HUDEP-2 (cell line): ENCODE results near the gene PAAF1.
"Not testable (repeated sequence)": the region's sequence is repeated elsewhere in the genome, so short reads cannot be mapped to it uniquely, and the experiment has no call there.

Source experiments
- DNase-seq, 76 experiments: peaks; one replicate each; lab custom pipeline; 2025; ENCODE audit not compliant: unreplicated experiment in 76 of 76; lab: John Stamatoyannopoulos, UW

PAAF1 gene

DNA sequence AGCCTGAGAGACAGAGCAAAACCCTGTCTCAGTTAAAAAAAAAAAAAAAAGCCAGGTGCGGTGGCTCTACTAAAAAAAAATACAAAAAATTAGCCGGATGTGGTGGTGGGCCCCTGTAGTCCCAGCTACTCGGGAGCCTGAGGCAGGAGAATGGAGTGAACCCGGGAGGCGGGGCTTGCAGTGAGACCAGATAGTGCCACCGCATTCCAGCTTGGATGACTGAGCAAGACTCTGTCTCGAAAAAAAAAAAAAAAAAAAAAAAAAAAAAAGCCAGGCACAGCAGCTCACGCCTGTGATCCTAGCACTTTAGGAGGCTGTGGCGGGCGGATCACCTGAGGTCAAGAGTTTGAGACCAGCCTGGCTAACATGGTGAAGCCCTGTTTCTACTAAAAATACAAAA, 3.6 kb downstream of the PAAF1 start:
- peak in 12 of 76 experiments; percentile 1 to 22 (median 8) for DNase-seq

DNA sequence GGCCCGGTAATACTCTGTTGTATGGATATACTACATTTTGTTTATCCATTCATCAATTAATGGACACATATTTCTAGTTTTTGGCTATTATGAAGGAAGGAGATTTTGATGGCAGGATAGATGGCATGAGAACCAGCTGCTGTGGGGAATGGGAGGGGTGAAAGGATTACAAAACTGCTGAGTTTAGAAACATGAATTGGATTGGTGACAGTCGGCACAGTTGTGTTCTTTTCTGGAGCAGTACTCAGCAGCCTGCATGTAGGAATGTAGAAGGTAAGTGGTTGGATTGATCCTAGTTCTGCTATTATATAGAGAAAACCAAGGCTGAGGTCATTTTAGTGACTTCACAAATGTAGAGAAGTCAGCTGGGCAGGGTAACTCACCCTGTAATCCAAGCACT, 7.1 kb downstream of the PAAF1 start:
- DNase-seq, result no peak

DNA sequence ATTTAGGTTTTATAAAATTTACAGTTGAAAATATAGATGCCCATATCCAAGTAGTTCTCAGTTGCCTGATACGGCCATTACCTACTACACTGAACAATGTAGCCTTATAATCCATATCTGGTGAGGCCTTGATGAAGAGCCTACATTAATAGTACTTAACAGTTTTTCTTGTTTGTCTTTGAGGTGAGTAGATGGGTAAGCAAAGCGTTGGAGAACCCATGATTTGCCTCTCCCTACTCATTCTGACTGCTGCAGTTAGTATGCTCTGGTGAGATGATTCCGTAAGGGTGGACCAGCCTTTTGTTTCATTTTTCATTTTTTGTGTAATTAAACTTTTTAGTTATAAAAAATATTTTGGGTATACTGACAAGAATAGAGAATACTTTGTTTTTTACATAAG, 11.4 kb downstream of the PAAF1 start:
- no peak for DNase-seq

DNA sequence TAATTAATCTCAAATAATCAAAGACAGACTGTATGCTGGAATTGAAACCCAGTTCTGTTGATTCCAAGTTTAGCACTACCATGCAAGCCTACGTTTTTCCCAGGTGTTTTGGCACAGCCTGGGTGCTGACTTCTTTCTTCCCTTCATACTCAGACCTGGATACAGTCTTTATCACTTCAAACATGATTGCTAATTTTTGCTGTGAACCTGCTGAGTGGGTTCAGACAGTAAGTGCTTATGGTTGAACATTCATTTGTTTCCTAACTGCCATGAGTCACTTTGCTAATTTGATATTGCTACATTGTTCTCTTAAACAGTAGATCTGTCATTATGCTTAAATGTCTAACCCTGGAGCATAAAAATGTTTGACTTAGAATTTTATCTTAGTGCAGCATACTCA, 12.2 kb downstream of the PAAF1 start:
- no peak for DNase-seq

DNA sequence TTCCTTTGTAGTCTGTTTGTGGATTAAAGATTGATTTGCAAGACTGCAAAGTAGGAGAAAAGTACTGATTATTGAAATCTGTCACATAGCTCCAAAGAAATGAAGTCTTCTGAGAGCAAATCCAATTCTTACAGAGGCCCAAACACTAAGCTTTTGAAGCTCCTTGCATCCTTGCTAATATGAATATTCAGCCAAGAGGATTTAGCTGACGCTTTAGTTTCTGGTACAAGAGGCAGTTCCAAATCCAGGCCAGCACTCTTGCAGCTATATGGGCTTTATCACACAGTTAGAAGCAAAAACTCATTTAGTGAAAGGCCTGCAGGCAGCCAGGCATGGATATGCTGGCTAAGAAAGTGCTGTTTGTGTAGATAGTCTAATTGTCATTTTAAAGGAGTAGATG, 12.7 kb downstream of the PAAF1 start:
- DNase-seq, result no peak

DNA sequence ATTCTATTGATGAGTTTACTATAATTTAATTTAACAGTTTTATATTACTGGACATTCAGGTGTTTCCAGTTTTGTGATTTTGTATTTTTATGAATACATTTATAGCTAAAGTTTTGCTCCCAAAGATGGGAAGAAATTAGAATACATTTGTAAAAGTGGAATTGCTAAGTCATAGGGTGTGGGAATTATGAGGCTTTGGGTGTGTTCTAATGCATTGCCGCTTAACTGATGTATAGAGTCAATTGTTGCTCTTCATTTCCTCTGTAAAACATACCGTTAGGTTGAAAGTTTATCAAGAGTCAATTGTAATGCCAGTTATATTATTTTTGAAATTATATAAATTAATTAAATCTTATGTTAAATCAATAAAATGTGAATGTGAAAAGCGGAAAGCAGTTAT, 16.2 kb downstream of the PAAF1 start:
- no peak for DNase-seq

DNA sequence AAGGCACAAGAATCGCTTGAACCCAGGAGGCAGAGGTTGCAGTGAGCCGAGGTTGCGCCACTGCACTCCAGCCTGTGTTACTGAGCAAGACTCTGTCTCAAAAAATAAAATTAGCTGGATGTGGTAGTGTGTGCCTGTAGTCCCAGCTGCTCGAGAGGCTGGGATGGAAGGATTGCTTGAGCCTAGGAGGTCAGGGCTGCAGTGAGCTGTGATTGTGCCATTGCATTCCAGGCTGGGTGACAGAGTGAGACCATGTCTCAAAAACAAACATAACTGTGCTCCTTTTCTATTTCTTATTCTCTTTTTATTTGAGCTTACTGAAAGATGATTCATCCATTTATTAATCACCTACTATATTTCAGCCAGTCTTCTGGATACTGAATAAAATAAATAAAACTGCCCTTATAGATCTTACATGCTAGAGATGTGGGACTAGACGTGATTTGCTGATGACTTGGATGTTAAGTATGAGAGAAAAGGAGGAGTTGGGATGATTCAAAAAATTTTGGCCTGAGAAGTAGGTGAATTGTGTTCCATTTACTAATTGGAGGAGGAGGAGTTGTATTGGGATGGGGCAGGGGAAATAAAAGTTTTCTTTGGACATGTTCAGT, 18.0 kb downstream of the PAAF1 start:
- DNase-seq, result no peak

DNA sequence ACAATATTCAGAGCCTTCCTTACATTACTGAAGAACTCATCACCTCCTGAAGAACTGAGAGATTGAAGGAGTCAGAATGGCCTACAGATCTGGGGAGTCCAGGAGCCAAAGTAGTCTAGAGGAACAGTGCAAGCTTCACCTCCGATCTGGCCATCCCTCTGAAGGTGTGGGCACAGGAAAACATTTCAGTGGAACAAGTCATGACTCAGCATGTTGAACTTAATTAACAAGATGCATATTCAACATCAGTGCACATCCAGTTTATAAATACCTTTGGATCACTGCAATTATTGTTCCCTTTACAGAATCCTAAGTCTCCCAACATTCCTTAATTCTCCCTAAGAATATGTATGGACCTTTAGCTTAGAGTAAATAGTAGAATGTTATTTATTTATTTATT, 25.5 kb downstream of the PAAF1 start:
- no peak for DNase-seq

DNA sequence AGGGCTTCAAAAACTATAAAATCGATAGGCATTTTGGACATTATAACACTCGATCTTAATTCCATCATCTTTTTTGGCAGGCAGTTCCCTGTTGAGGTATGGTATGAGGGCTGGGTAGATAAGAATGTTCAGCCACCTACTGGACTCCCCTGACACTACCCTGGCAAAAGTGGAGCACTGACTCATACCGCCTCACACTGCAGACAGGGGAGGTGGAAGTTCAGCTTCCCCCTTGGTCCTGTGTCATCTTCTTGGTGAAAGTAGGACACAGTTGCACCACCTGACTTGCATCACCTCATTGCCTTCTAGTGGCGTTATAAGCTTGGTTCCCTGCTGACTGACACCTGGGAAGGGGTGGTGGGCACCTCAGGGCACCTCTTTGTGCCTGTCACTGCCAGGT, 30.4 kb downstream of the PAAF1 start:
- DNase-seq, result peak in 69 of 76 experiments; percentile 2 to 77 (median 44)

DNA sequence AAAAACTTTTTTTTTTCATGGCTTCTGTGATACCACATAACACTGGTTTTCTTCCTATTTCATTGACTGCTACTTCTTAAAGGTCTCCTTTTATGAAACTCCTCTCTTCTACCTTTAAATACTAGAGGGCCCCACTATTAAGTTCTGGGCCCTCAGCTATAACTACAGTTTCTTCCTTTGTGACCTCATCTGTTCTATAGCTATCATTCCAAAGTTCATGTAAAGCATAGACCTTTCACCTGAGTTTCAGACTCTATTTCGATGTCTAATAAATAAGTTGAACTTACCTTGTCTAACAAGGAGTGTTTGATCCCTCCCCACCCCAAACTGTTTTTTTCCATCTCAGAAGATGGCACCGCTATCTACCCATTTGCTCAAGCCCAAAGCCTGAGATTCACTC, 35.2 kb downstream of the PAAF1 start:
- DNase-seq, result no peak

DNA sequence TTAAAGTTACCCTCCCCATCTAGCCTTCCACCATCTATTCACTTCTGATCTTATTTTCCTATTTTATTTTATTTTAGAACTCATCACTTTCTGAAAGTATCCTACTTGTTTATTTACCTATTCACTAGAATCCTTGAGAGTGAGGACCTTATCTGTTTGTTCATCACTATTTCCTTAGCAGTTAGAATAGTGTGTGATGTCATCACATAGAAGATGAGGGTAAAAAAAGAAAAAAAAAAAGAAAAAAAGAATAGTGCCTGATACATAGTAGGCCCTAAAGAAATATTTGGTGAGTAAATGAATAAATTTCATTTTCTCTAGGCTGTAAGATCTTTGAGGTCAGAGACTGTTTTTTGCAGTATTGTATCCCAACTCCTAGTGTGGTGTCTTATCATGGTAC, 36.7 kb downstream of the PAAF1 start:
- DNase-seq, result no peak

- peak in 13 of 76 experiments; percentile 1 to 19 (median 8) for DNase-seq
These were observed 37.5 kb downstream of the PAAF1 start for GRCh38 chr11:73914284-73914683.

DNA sequence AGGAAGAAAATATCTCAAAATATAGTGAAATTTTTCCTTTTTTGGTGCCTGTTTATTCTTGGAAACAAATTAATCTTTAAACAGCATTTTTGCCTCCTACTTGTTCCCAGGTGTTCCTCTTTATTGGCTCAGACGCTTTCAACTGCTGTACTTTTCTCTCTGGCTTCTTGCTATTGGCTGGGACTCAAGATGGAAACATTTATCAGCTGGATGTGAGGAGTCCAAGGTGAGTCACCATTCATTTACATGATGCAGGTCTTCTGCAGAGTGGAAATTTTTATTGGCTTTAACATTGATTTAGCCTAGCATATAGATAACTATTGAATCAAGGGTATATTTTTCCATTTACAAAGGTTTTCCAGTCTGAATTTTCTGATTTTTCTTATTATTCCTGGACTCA, 39.6 kb downstream of the PAAF1 start:
- DNase-seq, result peak in 1 of 76 experiments; percentile 1

DNA sequence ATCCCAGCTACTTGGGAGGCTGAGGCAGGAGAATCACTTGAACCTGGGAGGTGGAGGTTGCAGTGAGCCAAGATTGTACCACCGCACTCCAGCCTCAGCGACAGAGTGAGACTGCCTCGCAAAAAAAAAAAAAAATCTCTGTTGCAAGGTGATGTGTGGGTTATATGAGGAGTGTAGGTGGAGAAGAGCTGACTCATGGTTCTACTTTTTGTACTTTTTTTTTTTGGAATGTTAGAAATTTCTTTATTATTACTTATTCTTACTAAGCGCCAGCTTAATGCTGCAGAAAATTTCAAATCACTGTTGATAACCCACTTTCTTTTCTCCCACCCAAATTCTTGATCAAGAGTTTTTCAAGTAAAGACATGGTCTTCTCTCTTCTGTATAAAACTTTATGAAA, 44.4 kb downstream of the PAAF1 start:
- DNase-seq, result no peak

- DNase-seq, result no peak
These were observed 52.6 kb downstream of the PAAF1 start for GRCh38 chr11:73929388-73929787.

DNA sequence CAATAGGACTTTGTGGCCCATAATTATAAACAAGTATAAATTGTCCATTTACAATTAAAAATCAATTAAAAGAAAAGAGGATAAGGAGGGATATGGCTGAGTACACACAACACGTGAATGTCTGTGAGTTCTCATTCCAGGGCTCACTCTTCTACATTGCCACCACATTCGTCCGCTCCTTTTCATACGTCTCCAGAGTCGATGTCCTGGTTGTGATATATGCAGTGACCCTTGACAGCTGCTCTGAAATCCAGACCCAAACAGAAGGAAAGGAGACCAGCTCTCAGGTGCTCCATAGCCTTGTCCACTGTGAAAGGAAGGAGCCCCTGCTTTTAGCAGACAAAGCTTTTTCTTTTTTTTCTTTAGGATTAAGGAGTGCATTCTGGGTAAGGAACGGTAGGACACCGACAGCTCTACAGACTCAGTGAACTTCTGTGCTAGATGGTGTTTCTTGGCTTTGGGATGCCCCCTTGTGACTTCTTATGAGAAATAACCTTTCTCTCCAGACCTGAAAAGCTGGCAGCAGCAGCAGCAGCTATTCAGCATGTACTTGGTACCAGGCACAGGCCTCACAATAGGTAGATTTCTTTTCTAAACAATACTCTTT, 54.3 kb downstream of the PAAF1 start:
- DNase-seq, result peak in 48 of 76 experiments; percentile 4 to 73 (median 24)

- no peak for DNase-seq
These were observed 55.2 kb downstream of the PAAF1 start for GRCh38 chr11:73931951-73932350.

DNA sequence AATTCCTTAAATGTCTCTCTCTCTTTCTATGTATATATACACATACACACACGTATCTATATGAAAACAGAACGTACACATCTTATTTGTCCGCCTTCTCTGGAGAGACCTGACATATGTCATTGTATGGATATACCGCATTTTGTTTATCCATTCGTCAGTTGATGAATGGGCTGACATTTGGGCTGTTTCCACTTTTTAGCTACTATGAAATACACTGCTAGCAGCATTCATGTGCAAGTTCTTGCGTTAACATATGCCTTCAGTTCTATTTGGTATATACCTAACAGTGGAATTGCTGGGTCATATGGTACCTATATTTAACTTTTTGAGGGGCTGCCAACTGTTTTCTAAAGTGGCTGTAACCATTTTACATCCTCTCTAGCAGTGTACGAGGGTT, 56.0 kb downstream of the PAAF1 start:
- no peak for DNase-seq

DNA sequence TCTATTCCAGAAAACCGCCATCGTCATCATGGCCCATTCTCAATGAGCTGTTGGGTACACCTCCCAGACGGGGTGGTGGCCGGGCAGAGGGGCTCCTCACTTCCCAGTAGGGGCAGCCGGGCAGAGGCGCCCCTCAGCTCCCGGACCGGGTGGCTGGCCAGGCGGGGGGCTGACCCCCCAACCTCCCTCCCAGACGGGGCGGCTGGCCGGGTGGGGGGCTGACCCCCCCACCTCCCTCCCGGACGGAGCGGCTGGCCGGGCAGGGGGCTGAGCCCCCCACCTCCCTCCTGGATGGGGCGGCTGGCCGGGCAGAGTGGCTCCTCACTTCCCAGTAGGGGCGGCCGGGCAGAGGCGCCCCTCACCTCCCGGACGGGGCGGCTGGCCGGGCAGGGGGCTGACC, 59.2 kb downstream of the PAAF1 start:
- not testable (repeated sequence) for DNase-seq

GRCh38 chr11:73939096-73939495, 62.3 kb downstream of the PAAF1 start:
- DNase-seq, result no peak

- no peak for DNase-seq
These were observed 64.2 kb downstream of the PAAF1 start for GRCh38 chr11:73940801-73941570.

GRCh38 chr11:73942010-73942409, 65.2 kb downstream of the PAAF1 start:
- DNase-seq, result peak in 1 of 76 experiments; percentile 1
